Hepatocyte (in vitro differentiated cells): ENCODE data around the gene HHLA2. TPM values are rescaled to one million over a fixed set of nuclear protein-coding genes. Genes with fewer than 3 reads are reported as not detected.

Experiments
- DNase-seq: peaks from one replicate; pipeline ENCODE4 v3.0.0-alpha.2; 2016; ENCODE audit warnings: low spot score
- H2AFZ ChIP-seq: fragments of 200-600 bp; sonication (generic); 2 replicates; pipeline ENCODE4 v1.6.0; 2016; ENCODE audit warnings: antibody characterized with exemption, mild to moderate bottlenecking
- H3K27ac ChIP-seq: fragments of 200-600 bp; sonication (generic); 2 replicates; pipeline ENCODE4 v1.5.1; 2016; ENCODE audit warnings: mild to moderate bottlenecking
- H3K27me3 ChIP-seq: fragments of 200-600 bp; sonication (generic); 2 replicates; pipeline ENCODE4 v1.6.1; 2016
- H3K36me3 ChIP-seq: fragments of 200-600 bp; sonication (generic); replicated peaks from 2 replicates; pipeline ENCODE4 v1.5.1; 2016; ENCODE audit warnings: low read depth; ENCODE audit not compliant: insufficient read depth
- H3K4me1 ChIP-seq: fragments of 200-600 bp; sonication (generic); 2 replicates; pipeline ENCODE4 v1.5.1; 2016; ENCODE audit warnings: mild to moderate bottlenecking, moderate library complexity; ENCODE audit not compliant: insufficient read depth
- H3K4me2 ChIP-seq: fragments of 200-600 bp; sonication (generic); 2 replicates; pipeline ENCODE4 v1.6.0; 2016
- H3K4me3 ChIP-seq: fragments of 200-600 bp; sonication (generic); 2 replicates; pipeline ENCODE4 v1.5.1; 2016; ENCODE audit warnings: mild to moderate bottlenecking
- H3K79me2 ChIP-seq: fragments of 200-600 bp; sonication (generic); 2 replicates; pipeline ENCODE4 v1.6.0; 2017; ENCODE audit warnings: mild to moderate bottlenecking
- H3K9me2 ChIP-seq: fragments of 200-600 bp; sonication (generic); replicated peaks from 2 replicates; pipeline ENCODE4 v1.6.0; 2017; ENCODE audit warnings: mild to moderate bottlenecking; ENCODE audit not compliant: insufficient read depth
- H3K9me3 ChIP-seq: fragments of 200-600 bp; sonication (generic); 2 replicates; pipeline ENCODE4 v1.5.1; 2016; ENCODE audit warnings: low read depth, mild to moderate bottlenecking
- H4K20me1 ChIP-seq: fragments of 200-600 bp; sonication (generic); 2 replicates; pipeline ENCODE4 v1.6.0; 2016; ENCODE audit warnings: mild to moderate bottlenecking; ENCODE audit not compliant: insufficient read depth, poor library complexity, severe bottlenecking
- CTCF ChIP-seq: fragments of 200-600 bp; sonication (generic); IDR thresholded peaks from 2 replicates; pipeline ENCODE4 v1.5.1; 2016; ENCODE audit warnings: antibody characterized with exemption, mild to moderate bottlenecking; ENCODE audit not compliant: poor library complexity
- EZH2 ChIP-seq: fragments of 200-600 bp; sonication (generic); IDR thresholded peaks from 2 replicates; pipeline ENCODE4 v1.6.1; 2016; ENCODE audit warnings: antibody characterized with exemption, mild to moderate bottlenecking, borderline replicate concordance
- EZH2phosphoT487 ChIP-seq: fragments of 200-600 bp; sonication (generic); IDR thresholded peaks from one replicate; pipeline ENCODE4 v1.6.1; 2018; ENCODE audit warnings: antibody characterized with exemption, mild to moderate bottlenecking, low read depth, moderate library complexity; ENCODE audit not compliant: unreplicated experiment, severe bottlenecking
- WGBS: methylation state at CpG from one replicate; pipeline ENCODE4 v1.1.6; 2016; ENCODE audit warnings: low lambda C conversion rate; ENCODE audit errors: missing lambda C conversion rate; 5-methylcytosine and 5-hydroxymethylcytosine counted together
- polyA plus RNA-seq: library from polyadenylated mRNA; unstranded; fragments of >200 nt; fragmentation: Nextera tagmentation; extraction: Ambion mirVana; gene quantifications from 2 replicates; pipeline ENCODE4 v1.2.1, GENCODE V29; 2016
- total RNA-seq: library from RNA; depleted of rRNA; stranded (reverse); fragments of >200 nt; gene quantifications from 2 replicates; pipeline ENCODE4 v1.2.3, GENCODE V29; 2014

HHLA2 gene
- total and polyA plus RNA-seq, 2 experiments from 2014 or later: 6.1 to 21.8 TPM

GRCh38 chr3:108381529-108382140 lies 85.3 kb downstream of the HHLA2 start:
- no peak for DNase-seq
- no peaks in the 10 kb centered on the region for H3K9me2 ChIP-seq
- 48% methylated on average over 3 of the region's 3 CpGs for WGBS

GRCh38 chr3:108383306-108383705 lies 87.0 kb downstream of the HHLA2 start:
- Histone ChIP-seq H3K27ac (no peak overlapping the region), H3K9me3 (no peaks in the 10 kb centered on the region), H3K4me3 (no peak overlapping the region), H3K4me2 (no peak overlapping the region), H3K36me3 (no peaks in the 10 kb centered on the region), H3K27me3 (no peaks in the 10 kb centered on the region), H2AFZ (no peak overlapping the region), H3K4me1 (no peaks in the 10 kb centered on the region), H3K9me2 (no peaks in the 10 kb centered on the region), H4K20me1 (no peaks in the 10 kb centered on the region), H3K79me2 (no peaks in the 10 kb centered on the region)
- no peak for DNase-seq
- TF ChIP-seq CTCF (no peak), EZH2phosphoT487 (no peak)

More at GRCh38 chr3:108381529-108382140, 85.3 kb downstream of the HHLA2 start:
- no peak overlapping the region for H3K4me3 ChIP-seq
- no peaks in the 10 kb centered on the region for H3K9me3 ChIP-seq
- no peak for TF ChIP-seq EZH2
- TF ChIP-seq CTCF: no peak
- TF ChIP-seq EZH2phosphoT487: no peak
- H4K20me1 ChIP-seq: no peaks in the 10 kb centered on the region
- no peaks in the 10 kb centered on the region for H3K79me2 ChIP-seq
- H2AFZ ChIP-seq: no peak overlapping the region
- H3K36me3 ChIP-seq: no peaks in the 10 kb centered on the region
- no peaks in the 10 kb centered on the region for H3K27me3 ChIP-seq
- H3K4me2 ChIP-seq: no peak overlapping the region
- H3K4me1 ChIP-seq: no peaks in the 10 kb centered on the region
- no peak overlapping the region for H3K27ac ChIP-seq

DNA sequence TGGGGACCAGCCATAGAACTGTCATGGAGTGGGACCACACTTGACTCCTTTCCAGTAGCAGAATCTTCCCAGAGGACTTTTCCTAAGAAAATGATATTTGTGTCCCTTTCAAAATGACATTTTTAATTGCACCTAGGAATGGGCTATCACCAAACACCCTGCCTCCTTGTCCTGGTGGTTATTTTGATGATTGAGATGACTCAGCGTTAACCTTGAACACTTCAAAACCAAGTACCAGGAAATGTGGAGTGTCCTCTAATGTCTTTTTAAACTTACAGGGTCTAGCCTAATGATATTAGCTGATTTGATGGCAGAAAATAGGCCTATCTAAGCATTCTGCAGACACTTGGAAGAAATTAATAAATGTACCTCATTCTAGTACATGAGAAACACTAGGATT lies 90.7 kb downstream of the HHLA2 start:
- Histone ChIP-seq H3K4me3 (no peak overlapping the region), H2AFZ (no peak overlapping the region), H3K4me1 (no peaks in the 10 kb centered on the region), H3K27ac (no peak overlapping the region), H4K20me1 (no peaks in the 10 kb centered on the region), H3K79me2 (no peaks in the 10 kb centered on the region), H3K9me2 (no peaks in the 10 kb centered on the region), H3K4me2 (no peak overlapping the region), H3K27me3 (no peaks in the 10 kb centered on the region), H3K36me3 (no peaks in the 10 kb centered on the region), H3K9me3 (no peaks in the 10 kb centered on the region)
- no peak for DNase-seq
- no peak for TF ChIP-seq EZH2
- TF ChIP-seq CTCF: no peak
- no peak for TF ChIP-seq EZH2phosphoT487
- 94% methylated on average over 1 of the region's 1 CpG for WGBS
